Measurements from ENCODE around the gene MSH5. TPM values are rescaled to one million over a fixed set of nuclear protein-coding genes. Genes with fewer than 3 reads are reported as not detected.

Gene MSH5
- polyA plus RNA-seq, 1 donor from 2014 or later = 7.8 TPM

- H3K79me2 ChIP-seq (replicated peaks; ENCODE audit: insufficient read depth, low read length) = peaks cover 26% of the 10 kb centered on the region
- H4K20me1 ChIP-seq (ENCODE audit: insufficient read depth) = no peaks in the 10 kb centered on the region
- no peaks in the 10 kb centered on the region for H3F3A ChIP-seq (ENCODE audit: insufficient read depth, low read length, poor library complexity, severe bottlenecking)
- peak within 1 kb of the TSS; percentile 84 for H3K4me3 ChIP-seq (ENCODE audit: low read length)
- H3K27me3 ChIP-seq (ENCODE audit: insufficient read depth, low read depth, low read length) = no peaks in the 10 kb centered on the region
- H3K36me3 ChIP-seq (ENCODE audit: insufficient read depth, low read length) = no peaks in the 10 kb centered on the region
- H3K9me2 ChIP-seq (ENCODE audit: insufficient read depth, low read length) = no peaks in the 10 kb centered on the region
- H3K9me3 ChIP-seq (ENCODE audit: low read length) = no peaks in the 10 kb centered on the region
- H2AFZ ChIP-seq (ENCODE audit: low read depth, low read length) = peak within 1 kb of the TSS; percentile 88
- peak within 1 kb of the TSS; percentile 95 for H3K27ac ChIP-seq (ENCODE audit: low read length)
- TF ChIP-seq SMC3 (conservative IDR thresholded peaks at IDR 0.05; ENCODE audit: poor library complexity) = peak; percentile 8
- TF ChIP-seq TAF1 (IDR thresholded peaks at IDR 0.05; ENCODE audit: low read depth) = peak; percentile 79
- peak; percentile 87 for TF ChIP-seq MXI1 (conservative IDR thresholded peaks at IDR 0.05; ENCODE audit: poor library complexity, severe bottlenecking)
- TF ChIP-seq CTCF (IDR thresholded peaks at IDR 0.05; ENCODE audit: poor library complexity, severe bottlenecking) = no peak
- no peak for TF ChIP-seq EZH2 (IDR thresholded peaks at IDR 0.05; ENCODE audit: borderline replicate concordance, insufficient read depth, low read length, poor library complexity, severe bottlenecking)
- peak; percentile 81 for TF ChIP-seq REST (IDR thresholded peaks at IDR 0.05; ENCODE audit: borderline replicate concordance)
- peak; percentile 96 for TF ChIP-seq POLR2AphosphoS5 (IDR thresholded peaks at IDR 0.05)
- no peak for TF ChIP-seq RAD21 (conservative IDR thresholded peaks at IDR 0.05)
- peak; percentile 53 for TF ChIP-seq EP300 (conservative IDR thresholded peaks at IDR 0.05; ENCODE audit: poor library complexity, severe bottlenecking)
- H3K4me2 ChIP-seq (ENCODE audit: low read length) = peak within 1 kb of the TSS; percentile 96
- H3K9ac ChIP-seq (ENCODE audit: low read length) = peak within 1 kb of the TSS; percentile 93
These were observed 36.7 kb upstream of the MSH5 start, which contains the start of gene ABHD16A for GRCh38 chr6:31702819-31703716. TSS of gene ABHD16A (minus strand) at chr6:31703324. CDS start at chr6:31703281, 43 bp downstream.

GRCh38 chr6:31705931-31706330 is 33.9 kb upstream of the MSH5 start:
- H3F3A ChIP-seq (ENCODE audit: insufficient read depth, low read length, poor library complexity, severe bottlenecking) = no peaks in the 10 kb centered on the region
- H4K20me1 ChIP-seq (ENCODE audit: insufficient read depth) = no peaks in the 10 kb centered on the region
- no peak overlapping the region for H2AFZ ChIP-seq (ENCODE audit: low read depth, low read length)
- no peaks in the 10 kb centered on the region for H3K9me3 ChIP-seq (ENCODE audit: low read length)
- H3K4me2 ChIP-seq (ENCODE audit: low read length) = no peak overlapping the region
- H3K79me2 ChIP-seq (replicated peaks; ENCODE audit: insufficient read depth, low read length) = peaks cover 19% of the 10 kb centered on the region
- H3K27me3 ChIP-seq (ENCODE audit: insufficient read depth, low read depth, low read length) = no peaks in the 10 kb centered on the region
- H3K9ac ChIP-seq (ENCODE audit: low read length) = no peak overlapping the region
- H3K36me3 ChIP-seq (ENCODE audit: insufficient read depth, low read length) = no peaks in the 10 kb centered on the region
- H3K4me3 ChIP-seq (ENCODE audit: low read length) = no peak overlapping the region
- H3K9me2 ChIP-seq (ENCODE audit: insufficient read depth, low read length) = no peaks in the 10 kb centered on the region
- no peak overlapping the region for H3K27ac ChIP-seq (ENCODE audit: low read length)
- TF ChIP-seq MXI1 (conservative IDR thresholded peaks at IDR 0.05; ENCODE audit: poor library complexity, severe bottlenecking) (no peak), RAD21 (conservative IDR thresholded peaks at IDR 0.05) (no peak), REST (IDR thresholded peaks at IDR 0.05; ENCODE audit: borderline replicate concordance) (no peak), POLR2AphosphoS5 (IDR thresholded peaks at IDR 0.05) (no peak), EP300 (conservative IDR thresholded peaks at IDR 0.05; ENCODE audit: poor library complexity, severe bottlenecking) (no peak), EZH2 (IDR thresholded peaks at IDR 0.05; ENCODE audit: borderline replicate concordance, insufficient read depth, low read length, poor library complexity, severe bottlenecking) (no peak), TAF1 (IDR thresholded peaks at IDR 0.05; ENCODE audit: low read depth) (no peak)

Measured in neural cell (in vitro differentiated cells).